Adrenal gland (tissue), 5 donors: ENCODE measurements around the gene ADNP2.

Experiments used
- CTCF ChIP-seq, 6 experiments: fragments of 450-650 bp in 4 of 6; fragments of 200-600 bp in 2 of 6; sonication (generic) in 1 of 6; IDR thresholded peaks; 1 replicate in 5 of 6; 2 replicates in 1 of 6; pipeline versions ENCODE4 v1.5.1 to v1.8.0; 2016 to 2021; ENCODE audit warnings: antibody characterized with exemption in 6 of 6, mild to moderate bottlenecking in 2 of 6, moderate library complexity in 1 of 6
- POLR2A ChIP-seq, 2 donors: fragments of 450-650 bp; IDR thresholded peaks; one replicate each; pipeline ENCODE4 v1.6.1; 2017; ENCODE audit warnings: antibody characterized with exemption in 2 of 2, mild to moderate bottlenecking in 2 of 2, moderate library complexity in 1 of 2
- donor health status: DM: no; HTN: no; CAD: no.

- TF ChIP-seq CTCF (IDR thresholded peaks at IDR 0.05) = no peak
- TF ChIP-seq POLR2A (IDR thresholded peaks at IDR 0.05) = no peak
Measured at GRCh38 chr18:80175451-80176204, 66.6 kb downstream of the ADNP2 start.
